Hindlimb muscle (tissue), 1 donor: ENCODE measurements around the gene CKM. TPM values are rescaled to one million over a fixed set of nuclear protein-coding genes. Genes with fewer than 3 reads are reported as not detected.
"Not testable (repeated sequence)": the region's sequence is repeated elsewhere in the genome, so short reads cannot be mapped to it uniquely, and the experiment has no call there.

Experiments used
- DNase-seq: peaks from one replicate; pipeline ENCODE4 v3.0.0-alpha.2; 2013
- polyA plus RNA-seq: library from polyadenylated mRNA; unstranded; fragments of 120-200 nt; gene quantifications from one replicate; pipeline ENCODE4 v1.2.1, GENCODE V29; 2013; ENCODE audit not compliant: insufficient read length

Gene CKM
- polyA plus RNA-seq, 1 donor, result 4,137 TPM

DNA sequence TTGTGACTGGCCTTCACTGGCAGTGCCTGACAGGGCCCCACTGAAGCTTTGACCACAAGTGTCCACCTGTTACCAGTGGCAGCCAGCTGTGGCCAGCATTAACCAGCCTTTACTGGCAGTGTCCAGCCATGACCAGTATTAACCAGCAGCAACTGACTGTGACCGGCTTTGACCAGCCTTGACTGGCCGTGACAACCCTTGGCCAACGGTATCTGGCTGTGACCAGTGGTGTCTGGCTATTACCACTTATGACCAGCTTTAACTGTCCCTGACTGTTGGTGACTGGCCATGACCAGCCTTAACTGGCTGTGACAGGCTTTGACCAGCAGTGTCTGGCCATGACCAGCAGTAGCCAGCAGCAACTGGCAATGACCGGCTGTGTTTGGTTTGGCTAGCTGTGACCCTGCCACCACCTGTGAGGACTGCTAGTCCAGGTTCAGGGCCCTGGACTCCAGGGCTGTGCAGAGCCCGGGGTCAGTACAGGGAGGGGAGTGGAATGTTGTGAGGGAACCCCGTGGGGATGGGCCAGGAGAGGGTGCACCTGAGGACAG, 32.2 kb downstream of the CKM start:
- DNase-seq, result no peak

DNA sequence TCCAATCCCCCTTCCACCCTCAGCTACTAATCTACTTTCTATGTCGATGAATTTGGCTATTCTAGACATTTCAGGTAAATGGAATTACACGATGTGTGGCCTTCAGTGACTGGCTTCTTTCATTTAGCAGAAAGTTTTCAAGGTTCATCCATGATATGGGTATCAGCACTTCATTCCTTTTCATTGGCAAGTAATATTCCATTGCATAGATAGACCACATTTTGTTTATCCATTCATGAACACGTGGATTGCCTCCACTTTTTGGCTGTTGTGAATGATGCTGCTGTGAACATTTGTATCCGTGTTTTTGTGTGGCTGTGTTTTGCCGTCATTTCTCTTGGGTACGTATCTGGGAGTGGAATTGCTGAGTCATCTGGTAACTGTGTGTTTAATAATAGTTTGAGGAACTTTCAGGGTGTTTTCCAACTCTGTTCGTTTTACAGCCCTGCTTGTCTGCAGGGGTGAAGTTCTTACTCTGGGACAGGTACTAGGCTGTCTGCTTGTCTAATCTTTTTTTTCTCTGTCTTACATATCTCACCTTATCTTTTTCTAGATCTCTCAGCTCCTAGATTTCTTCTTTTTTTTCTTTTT, 39.1 kb downstream of the CKM start:
- DNase-seq, result no peak

DNA sequence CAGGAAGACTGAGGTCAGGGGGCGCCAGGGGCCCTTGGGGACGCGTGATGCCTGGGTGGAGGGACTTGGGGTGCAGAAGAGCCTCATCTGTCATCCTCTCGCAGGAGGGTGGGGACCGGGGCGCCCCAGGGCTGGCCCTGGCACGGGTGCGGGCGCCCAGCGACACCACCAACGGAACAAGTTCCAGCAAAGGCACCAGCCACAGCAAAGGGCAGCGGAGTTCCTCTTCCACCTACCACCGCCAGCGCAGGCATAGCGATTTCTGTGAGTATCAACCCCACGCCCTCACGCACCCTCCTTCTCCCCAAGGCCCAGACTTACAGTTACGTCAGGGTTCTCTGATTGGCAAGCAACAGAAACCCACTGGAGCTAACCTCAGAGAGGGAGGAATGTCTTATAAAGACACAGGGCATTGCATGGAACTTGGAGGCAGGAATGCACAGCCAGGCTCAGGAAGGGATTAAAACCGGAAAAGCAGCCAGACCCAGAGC, 42.2 kb downstream of the CKM start:
- DNase-seq, result no peak

DNA sequence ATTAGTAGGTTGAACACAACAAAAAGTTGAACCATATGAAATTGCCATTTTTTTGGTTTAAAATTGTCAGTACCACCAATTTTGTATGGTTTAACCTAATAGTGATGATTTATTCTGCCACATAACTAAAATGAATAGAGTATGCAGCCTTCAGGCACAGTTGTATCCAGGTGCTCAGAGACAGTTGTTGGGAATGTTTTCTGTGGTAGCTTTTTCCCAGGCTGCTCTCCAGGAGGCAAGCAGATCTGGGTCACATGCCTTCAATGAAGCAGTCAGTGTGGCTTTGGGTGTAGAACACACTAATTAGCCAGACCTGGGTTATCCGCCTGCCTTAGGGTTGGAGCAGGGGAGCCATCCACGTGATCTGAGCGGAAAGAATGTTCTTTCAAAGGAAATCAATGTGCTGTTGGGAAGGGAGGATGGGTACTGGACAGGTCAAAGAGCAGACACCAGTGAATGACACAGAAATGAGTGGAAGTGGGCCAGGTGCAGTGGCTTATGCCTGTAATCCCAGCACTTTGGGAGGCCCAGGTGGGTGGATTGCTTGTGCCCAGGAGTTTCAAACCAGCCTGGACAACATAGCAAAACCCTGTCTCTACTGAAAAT, 43.0 kb downstream of the CKM start:
- DNase-seq, result no peak

DNA sequence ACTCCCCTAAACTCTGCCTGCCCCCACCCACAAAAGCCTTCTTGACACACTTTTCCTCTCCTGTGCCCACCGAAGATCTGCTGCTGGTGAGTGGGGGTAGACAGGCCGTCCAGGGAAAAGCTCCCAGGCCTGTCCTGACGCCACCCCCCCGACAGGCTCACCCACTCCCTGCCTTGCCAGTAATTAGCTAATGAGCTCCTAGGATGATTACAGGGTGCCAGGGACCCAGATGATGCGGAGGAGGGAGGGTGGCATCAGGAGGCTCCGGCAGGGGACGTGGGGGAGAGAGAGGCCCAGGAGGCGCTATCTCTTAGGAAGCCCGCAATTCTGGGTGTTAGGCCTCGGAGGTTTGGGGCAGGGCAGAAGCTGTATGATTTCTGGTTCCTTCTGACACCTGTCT, 44.6 kb downstream of the CKM start:
- DNase-seq, result no peak

DNA sequence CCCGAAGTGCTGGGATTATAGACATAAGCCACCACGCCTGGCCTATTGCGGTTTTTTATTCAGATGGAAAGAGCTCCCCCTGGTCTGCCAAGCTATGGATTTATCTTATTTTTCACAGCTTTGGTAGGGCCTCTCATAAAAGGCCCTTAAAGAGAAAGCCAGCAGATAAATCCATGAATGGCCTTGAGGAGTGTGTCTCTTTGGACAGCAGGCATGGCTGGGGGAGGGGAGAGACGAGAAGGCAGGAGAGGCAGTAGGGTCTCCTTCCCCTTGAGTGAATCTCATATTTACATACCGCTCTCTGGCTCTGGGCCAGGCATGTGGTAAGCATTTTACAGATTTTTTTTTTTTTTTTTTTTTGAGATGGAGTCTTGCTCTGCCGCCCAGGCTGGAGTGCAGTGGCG, 46.4 kb downstream of the CKM start:
- no peak for DNase-seq

DNA sequence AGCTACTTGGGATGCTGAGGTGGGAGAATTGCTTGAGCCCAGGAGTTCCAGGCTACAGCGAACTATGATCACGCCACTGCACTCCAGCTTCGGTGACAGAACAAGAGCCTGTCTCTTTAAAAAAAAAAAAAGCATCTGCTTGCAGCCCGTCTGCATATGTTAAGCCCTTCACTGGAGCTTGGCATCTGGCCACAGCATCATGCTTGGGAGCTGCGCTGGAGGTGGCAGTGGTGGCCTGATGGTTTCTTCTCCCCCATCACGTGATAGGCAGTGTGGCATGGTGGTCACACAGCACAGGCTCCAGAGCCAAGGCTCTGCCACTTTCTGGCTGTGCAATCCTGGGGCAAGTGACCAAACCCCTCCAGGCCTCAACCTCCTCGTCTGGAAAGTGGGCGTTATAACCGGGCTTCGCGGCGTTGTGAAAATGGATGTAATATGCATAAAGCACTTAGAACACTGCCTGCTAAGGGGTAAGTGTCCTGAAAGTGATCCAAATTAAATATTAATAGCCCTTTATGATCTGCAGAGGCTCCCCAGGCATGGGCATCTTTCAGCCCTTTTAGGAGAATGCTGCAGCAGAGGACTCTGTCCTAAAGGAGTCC, 47.2 kb downstream of the CKM start:
- DNase-seq, result no peak

DNA sequence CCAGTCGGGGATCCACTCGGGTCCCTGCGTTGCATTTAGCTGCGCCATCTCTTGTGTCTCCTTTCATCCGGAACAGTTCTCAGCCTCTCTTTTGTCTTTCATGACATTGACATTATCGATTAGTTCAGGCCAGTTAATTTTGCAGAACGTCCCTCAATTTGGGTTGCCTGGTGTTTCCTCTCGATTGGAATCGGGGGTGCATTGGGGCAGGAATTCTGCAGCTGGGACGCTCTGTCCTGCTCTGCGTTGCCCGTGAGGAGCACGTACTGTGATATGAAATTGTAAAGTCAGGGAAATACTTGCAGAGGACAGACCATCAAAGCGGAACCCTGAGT, 49.2 kb downstream of the CKM start:
- no peak for DNase-seq

DNA sequence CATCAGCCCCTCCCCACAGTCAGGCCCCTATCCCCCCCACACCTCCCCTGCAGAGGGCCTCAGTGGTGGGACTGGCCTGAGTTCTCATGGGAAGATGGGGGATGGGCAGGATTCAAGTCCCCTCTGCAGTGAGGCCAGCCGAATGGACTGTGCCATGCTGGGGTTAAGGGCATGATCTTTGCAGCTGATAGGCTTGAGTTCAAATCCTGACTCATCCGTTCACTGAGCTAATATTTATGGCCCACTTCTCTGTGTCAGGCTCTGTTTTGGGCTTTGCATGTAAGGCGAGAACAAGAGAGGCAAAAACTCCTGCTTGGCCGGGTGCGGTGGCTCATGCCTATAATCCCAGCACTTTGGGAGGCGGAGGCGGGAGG, 51.0 kb downstream of the CKM start:
- DNase-seq, result no peak

DNA sequence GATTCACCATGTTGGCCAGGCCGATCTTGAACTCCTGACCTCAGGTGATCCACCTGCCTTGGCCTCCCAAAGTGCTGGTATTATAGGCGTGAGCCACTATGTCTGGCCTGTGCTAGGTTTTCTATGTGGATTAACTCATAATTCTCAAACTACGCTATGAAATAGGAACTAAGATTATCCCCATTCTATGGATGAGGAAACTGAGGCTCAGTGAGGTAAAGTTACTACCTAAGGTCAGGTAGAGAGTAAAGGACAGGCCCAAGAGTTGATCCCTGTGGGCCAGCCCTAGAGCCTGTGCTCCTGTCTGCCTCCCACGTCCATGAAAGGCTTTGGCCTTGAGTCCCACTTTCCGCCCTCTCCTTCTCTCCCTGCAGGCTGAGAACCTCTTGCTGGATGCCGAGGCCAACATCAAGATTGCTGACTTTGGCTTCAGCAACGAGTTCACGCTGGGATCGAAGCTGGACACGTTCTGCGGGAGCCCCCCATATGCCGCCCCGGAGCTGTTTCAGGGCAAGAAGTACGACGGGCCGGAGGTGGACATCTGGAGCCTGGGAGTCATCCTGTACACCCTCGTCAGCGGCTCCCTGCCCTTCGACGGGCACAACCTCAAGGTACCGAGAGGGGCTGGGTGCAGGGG, 51.5 kb downstream of the CKM start:
- DNase-seq, result no peak

DNA sequence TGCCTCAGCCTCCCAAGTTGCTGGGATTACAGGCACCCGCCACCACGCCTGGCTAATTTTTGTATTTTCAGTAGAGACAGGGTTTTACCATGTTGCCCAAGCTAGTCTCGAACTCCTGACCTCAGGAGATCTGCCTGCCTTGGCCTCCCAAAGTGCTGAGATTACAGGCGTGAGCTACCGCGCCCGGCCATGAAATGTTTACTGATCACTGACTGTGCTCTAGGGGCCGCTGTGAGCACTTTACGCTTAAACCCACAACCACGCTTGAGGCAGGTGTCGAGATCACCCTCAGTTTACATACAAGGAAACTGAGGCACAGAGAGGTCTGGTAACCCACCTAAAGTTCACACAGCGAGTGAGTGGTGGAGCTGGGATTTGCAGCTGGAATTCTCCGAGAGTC, 52.7 kb downstream of the CKM start:
- not testable (repeated sequence) for DNase-seq

DNA sequence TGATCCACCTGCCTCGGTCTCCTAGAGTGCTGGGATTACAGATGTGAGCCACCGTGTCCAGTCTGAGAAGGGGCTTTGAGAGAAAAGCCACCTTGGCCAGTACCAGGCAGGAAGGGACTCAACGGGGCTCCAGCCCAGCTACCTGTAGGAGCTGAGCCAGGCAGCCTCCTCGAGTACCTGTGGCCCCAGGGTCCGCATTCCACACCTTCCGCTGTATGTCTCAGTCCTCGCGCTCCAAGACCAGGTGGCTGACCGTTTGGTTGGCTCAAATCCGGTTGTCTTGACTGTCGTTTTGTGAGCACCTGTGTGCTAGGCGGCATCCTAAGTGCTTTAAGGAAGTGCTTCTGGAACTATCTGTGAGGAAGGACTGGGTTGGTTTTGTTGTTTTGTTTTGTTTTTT, 55.4 kb downstream of the CKM start:
- DNase-seq, result no peak

DNA sequence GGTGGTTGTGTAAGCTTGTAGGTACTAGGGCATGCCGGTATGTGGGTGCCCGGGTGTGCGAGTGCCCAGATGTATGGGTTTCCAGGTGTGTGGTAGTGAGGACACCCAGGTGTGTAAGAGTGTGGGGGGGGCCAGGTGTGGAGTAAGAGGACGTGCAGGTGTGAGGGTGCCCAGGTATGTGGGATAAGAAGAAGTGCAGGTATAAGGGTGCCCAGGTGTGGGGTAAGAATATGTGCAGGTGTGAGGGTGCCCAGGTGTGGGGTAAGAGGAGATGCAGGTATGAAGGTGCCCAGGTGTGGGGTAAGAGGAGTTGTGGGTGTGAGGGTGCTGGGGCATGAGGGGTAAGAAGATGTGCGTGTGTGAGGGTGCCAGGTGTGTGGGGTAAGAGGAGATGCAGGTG, 57.3 kb downstream of the CKM start:
- DNase-seq, result no peak

DNA sequence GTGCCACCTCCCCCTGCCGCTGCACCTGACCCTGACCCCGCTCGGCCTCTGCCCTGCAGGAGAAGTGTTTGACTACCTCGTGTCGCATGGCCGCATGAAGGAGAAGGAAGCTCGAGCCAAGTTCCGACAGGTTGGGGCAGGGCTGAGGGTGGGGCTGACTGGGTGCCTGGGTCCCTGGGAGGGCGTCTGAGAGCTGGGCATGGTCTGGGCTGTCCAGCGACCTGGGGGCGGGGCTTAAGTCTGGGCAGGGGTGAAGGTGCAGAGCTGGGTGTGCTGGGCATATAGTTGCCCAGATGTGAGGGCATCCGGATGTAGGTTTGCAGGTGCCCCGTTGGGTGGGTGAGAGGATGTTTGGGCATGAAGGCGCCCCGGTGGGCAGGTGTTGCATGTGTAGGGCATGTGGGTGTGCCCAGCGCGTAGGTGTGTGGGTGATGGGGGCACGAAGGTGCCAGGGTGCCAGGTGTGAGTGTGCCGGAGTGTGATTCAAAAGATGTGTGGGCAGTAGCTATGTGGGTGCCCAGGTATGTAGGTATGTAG, 57.8 kb downstream of the CKM start:
- no peak for DNase-seq

DNA sequence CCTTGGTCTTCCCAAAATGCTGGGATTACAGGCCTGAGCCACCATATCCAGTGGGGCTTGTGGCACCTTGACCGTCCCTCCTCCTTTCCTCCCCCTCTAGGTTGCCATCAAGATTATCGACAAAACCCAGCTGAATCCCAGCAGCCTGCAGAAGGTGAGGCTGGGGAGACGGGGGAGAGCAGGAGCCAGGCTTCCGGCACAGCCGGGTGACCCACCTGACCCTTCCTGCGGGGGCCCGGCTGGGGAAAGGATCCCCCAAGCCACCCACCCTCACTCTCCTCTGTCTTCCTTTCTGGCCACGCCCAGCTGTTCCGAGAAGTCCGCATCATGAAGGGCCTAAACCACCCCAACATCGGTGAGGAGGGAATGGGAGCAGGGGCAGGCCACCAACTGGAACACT, 59.7 kb downstream of the CKM start:
- DNase-seq, result no peak

DNA sequence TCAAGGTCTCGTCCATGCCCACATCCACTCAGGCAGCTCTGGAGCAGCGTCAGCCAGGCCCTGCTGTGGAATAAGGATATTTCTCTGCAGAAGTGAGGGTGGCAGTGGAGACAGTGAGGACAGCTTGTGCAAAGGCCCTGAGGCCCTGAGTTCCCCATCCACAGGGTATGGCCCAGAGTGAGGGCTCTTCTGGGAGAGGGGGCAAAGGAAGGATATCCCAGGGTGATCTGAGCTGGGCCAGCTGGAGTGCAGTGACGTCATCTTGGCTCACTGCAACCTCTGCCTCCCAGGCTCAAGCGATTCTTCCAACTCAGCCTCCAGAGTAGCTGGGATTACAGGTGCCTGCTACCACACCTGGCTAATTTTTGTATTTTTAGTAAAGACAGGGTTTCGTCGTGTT, 60.1 kb downstream of the CKM start:
- no peak for DNase-seq

DNA sequence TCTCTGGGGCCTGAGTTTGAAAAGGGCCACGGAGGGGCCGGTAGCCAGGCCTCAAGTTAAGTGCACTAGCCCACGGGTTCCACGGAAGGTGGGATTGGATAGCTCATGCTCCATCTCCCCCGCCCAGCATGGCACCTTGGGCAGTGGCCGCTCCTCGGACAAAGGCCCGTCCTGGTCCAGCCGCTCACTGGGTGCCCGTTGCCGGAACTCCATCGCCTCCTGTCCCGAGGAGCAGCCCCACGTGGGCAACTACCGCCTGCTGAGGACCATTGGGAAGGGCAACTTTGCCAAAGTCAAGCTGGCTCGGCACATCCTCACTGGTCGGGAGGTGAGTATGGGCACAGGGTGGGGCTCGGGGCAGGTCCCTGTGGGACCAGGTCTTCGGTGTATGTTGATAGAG, 63.8 kb downstream of the CKM start:
- no peak for DNase-seq

DNA sequence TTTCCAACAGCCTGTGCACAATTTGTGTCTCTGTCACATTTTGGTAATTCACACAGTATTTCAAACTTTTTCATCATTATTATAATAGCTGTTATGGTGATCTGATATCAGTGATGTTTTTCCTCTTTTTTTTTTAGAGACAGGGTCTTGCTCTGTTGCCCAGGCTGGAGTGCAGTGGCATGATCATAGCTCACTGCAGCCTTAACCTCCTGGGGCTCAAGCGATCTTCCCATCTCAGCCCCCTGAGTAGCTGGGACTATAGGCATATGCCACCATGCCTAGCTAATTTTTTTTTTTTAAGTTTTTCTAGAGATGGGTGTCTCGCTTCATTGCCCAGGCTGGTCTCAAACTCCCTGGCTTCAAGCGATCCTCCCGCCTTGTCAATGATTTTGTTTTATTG, 65.8 kb downstream of the CKM start:
- DNase-seq, result no peak

Other genes with a start within 250 kb of the CKM start
- 1.0 TPM for gene ZNF296, start 246.4 kb downstream of the CKM start, polyA plus RNA-seq
- 22.6 TPM for gene GEMIN7, start 243.6 kb downstream of the CKM start, polyA plus RNA-seq
- 24.8 TPM for gene PPP1R37, start 229.7 kb downstream of the CKM start, polyA plus RNA-seq
- gene NKPD1, start 161.9 kb downstream of the CKM start, polyA plus RNA-seq, result 0.21 TPM
- gene TRAPPC6A, start 144.6 kb downstream of the CKM start, polyA plus RNA-seq, result 24.0 TPM
- gene BLOC1S3, start 144.1 kb downstream of the CKM start, polyA plus RNA-seq, result 7.6 TPM
- 3.0 TPM for gene EXOC3L2, start 77.5 kb downstream of the CKM start, polyA plus RNA-seq
- gene MARK4, start 71.6 kb downstream of the CKM start, polyA plus RNA-seq, result 39.1 TPM
- gene KLC3, start 17.9 kb upstream of the CKM start, polyA plus RNA-seq, result 0.41 TPM
- 15.4 TPM for gene ERCC2, start 47.7 kb upstream of the CKM start, polyA plus RNA-seq
- gene PPP1R13L, start 82.2 kb upstream of the CKM start, polyA plus RNA-seq, result 5.8 TPM
- gene POLR1G, start 83.8 kb upstream of the CKM start, polyA plus RNA-seq, result 8.5 TPM
- 85.9 TPM for gene ERCC1, start 101.0 kb upstream of the CKM start, polyA plus RNA-seq
- gene FOSB, start 145.1 kb upstream of the CKM start, polyA plus RNA-seq, result 49.7 TPM
- 165 TPM for gene RTN2, start 174.2 kb upstream of the CKM start, polyA plus RNA-seq
- gene PPM1N, start 175.6 kb upstream of the CKM start, polyA plus RNA-seq, result 1.4 TPM
- 54.4 TPM for gene VASP, start 184.6 kb upstream of the CKM start, polyA plus RNA-seq